Activated CD4-positive, alpha-beta T cell treated with anti-CD3 and anti-CD28 coated beads, Interleukin-2, amount 10 ng/mL, durations not matched to agents 7 days and 5 days (primary cell): ENCODE results near the gene ATG3. TPM values are rescaled to one million over a fixed set of nuclear protein-coding genes. Genes with fewer than 3 reads are reported as not detected.

Source experiments
- CTCF ChIA-PET: fragments of 350-600 bp; sonication (Branson Sonifier 250); formaldehyde crosslinking; loops from one replicate; lab custom pipeline; 2021; ENCODE audit warnings: antibody characterized with exemption; lab: Charles Lee
- POLR2A ChIA-PET: fragments of 350-600 bp; sonication (Branson Sonifier 250); formaldehyde crosslinking; loops from one replicate; lab custom pipeline; 2021; ENCODE audit warnings: antibody characterized with exemption; lab: Charles Lee
- DNase-seq: peaks from one replicate; pipeline ENCODE4 v3.0.0-alpha.2; 2020
- H3K27ac Mint-ChIP-seq: one replicate; pipeline ENCODE4 v1.8.0; 2021; ENCODE audit warnings: mild to moderate bottlenecking, moderate library complexity, mixed read lengths
- H3K27me3 Mint-ChIP-seq: one replicate; pipeline ENCODE4 v1.8.0; 2021; ENCODE audit warnings: mixed read lengths
- H3K36me3 Mint-ChIP-seq: one replicate; pipeline ENCODE4 v1.8.0; 2021; ENCODE audit warnings: low read depth, mixed read lengths
- H3K4me1 Mint-ChIP-seq: one replicate; pipeline ENCODE4 v1.8.0; 2021; ENCODE audit warnings: mixed read lengths
- H3K4me3 Mint-ChIP-seq: one replicate; pipeline ENCODE4 v1.8.0; 2021; ENCODE audit warnings: mild to moderate bottlenecking, moderate library complexity, mixed read lengths
- H3K9me3 Mint-ChIP-seq: one replicate; pipeline ENCODE4 v1.8.0; 2021; ENCODE audit warnings: mixed read lengths
- total RNA-seq, 2 experiments: library from RNA; stranded (reverse); gene quantifications; one replicate each; pipeline ENCODE4 v1.2.3, GENCODE V29; 2021

Gene ATG3
- total RNA-seq, 2 experiments from 2014 or later: 65.2 to 74.5 TPM

GRCh38 chr3:112492124-112492523 is 69.6 kb downstream of the ATG3 start:
- no peak for DNase-seq
- H3K4me3 Mint-ChIP-seq: no peak overlapping the region
- ChIA-PET POLR2A (no interaction called here), CTCF (interaction anchor here (1.6 to 2.1 kb wide), 3 partner anchors 10 to 21 kb away, joined by 3 to 7 read pairs (median 5); no protein-coding TSS in a partner anchor)
- no peak overlapping the region for H3K27ac Mint-ChIP-seq
- H3K4me1 Mint-ChIP-seq: peaks cover 83% of the 10 kb centered on the region
- no peaks in the 10 kb centered on the region for H3K27me3 Mint-ChIP-seq
- peaks cover 7% of the 10 kb centered on the region for H3K9me3 Mint-ChIP-seq
- H3K36me3 Mint-ChIP-seq: peaks cover 70% of the 10 kb centered on the region

DNA sequence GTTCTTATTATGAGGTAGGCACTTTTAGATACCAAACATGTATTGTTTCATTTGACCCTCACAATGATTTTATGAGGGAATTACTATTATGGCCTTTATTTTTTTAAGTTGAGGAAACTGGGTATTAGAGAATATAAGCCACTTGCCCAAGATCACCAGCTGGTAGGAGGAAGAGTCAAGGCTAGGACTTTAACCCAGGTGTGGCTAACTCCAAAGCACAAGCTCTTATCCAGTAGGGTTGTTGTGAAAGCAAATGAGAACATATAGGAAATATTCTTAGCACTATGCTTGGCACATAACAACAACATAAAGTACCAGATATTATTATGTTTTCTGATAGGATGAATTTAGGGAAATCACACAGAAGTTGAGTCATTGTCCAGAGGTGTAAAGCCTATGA is 70.4 kb downstream of the ATG3 start:
- H3K27me3 Mint-ChIP-seq: no peaks in the 10 kb centered on the region
- no peak for DNase-seq
- POLR2A ChIA-PET: no interaction called here
- peaks cover 7% of the 10 kb centered on the region for H3K9me3 Mint-ChIP-seq
- H3K4me1 Mint-ChIP-seq: peaks cover 81% of the 10 kb centered on the region
- H3K4me3 Mint-ChIP-seq: no peak overlapping the region
- H3K36me3 Mint-ChIP-seq: peaks cover 69% of the 10 kb centered on the region
- H3K27ac Mint-ChIP-seq: peak overlapping the region; percentile 57
- CTCF ChIA-PET: interaction anchor here (1.6 to 2.1 kb wide), 3 partner anchors 10 to 20 kb away, joined by 3 to 7 read pairs (median 5); no protein-coding TSS in a partner anchor

- CTCF ChIA-PET: interaction anchor here (0.8 to 2.0 kb wide), 3 partner anchors 9 to 16 kb away, joined by 3 to 5 read pairs (median 3); partner anchors contain the start of gene BTLA
- Mint-ChIP-seq H3K4me3 (peak overlapping the region; percentile 36), H3K4me1 (peaks cover 69% of the 10 kb centered on the region), H3K36me3 (peaks cover 65% of the 10 kb centered on the region), H3K27me3 (no peaks in the 10 kb centered on the region), H3K27ac (peak overlapping the region; percentile 74), H3K9me3 (peaks cover 7% of the 10 kb centered on the region)
- POLR2A ChIA-PET: no interaction called here
- no peak for DNase-seq
These were observed 71.9 kb downstream of the ATG3 start for GRCh38 chr3:112489674-112490479.

DNA sequence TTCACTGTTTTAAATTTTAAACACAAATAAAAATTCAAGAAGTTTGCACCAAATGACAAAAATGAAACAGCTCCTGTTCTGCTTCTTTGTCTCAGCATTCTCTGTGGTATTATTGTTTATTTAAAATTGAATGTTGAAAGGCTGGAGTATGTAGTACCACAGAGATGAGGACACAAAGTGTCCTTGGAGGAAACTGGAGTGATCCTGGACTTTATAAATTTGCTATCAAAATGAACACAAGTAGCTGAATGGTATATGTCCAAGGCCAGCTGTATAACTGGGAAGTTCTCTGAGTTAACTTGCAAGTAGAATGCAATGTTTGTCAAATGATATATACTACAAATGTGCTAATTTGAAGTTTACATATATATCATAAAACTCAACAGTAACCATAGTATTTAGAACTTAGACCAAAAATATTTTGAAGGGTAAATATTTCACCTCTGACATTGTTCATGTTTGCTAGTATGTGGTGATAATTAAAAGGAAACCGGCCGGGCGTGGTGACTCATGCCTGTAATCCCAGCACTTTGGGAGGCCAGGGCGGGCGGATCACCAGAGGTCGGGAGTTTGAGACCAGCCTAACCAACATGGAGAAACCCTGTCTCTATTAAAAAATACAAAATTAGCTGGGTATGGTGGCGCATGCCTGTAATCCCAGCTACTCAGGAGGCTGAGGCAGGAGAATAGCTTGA is 74.8 kb downstream of the ATG3 start:
- peaks cover 67% of the 10 kb centered on the region for H3K4me1 Mint-ChIP-seq
- POLR2A ChIA-PET: no interaction called here
- CTCF ChIA-PET: interaction anchor here (0.5 to 1.6 kb wide), 2 partner anchors 11 to 1303 kb away, joined by 3 to 5 read pairs; no protein-coding TSS in a partner anchor

GRCh38 chr3:112484352-112484751 is 77.4 kb downstream of the ATG3 start:
- peaks cover 61% of the 10 kb centered on the region for H3K4me1 Mint-ChIP-seq
- no peaks in the 10 kb centered on the region for H3K27me3 Mint-ChIP-seq
- no peak overlapping the region for H3K4me3 Mint-ChIP-seq
- DNase-seq: no peak
- peaks cover 9% of the 10 kb centered on the region for H3K9me3 Mint-ChIP-seq
- POLR2A ChIA-PET: no interaction called here
- peak overlapping the region; percentile 26 for H3K27ac Mint-ChIP-seq
- peaks cover 66% of the 10 kb centered on the region for H3K36me3 Mint-ChIP-seq
- CTCF ChIA-PET: interaction anchor here (1.0 to 1.3 kb wide), 4 partner anchors 9 to 150 kb away, joined by 3 read pairs; no protein-coding TSS in a partner anchor

More for the DNA sequence above, 74.8 kb downstream of the ATG3 start:
- no peak for DNase-seq
- Mint-ChIP-seq H3K9me3 (no peaks in the 10 kb centered on the region), H3K27ac (no peak overlapping the region), H3K4me3 (no peak overlapping the region), H3K36me3 (peaks cover 60% of the 10 kb centered on the region), H3K27me3 (no peaks in the 10 kb centered on the region)

- Mint-ChIP-seq H3K4me3 (peak overlapping the region; percentile 47), H3K27ac (peak overlapping the region; percentile 81), H3K36me3 (peaks cover 71% of the 10 kb centered on the region), H3K4me1 (peaks cover 57% of the 10 kb centered on the region), H3K27me3 (no peaks in the 10 kb centered on the region), H3K9me3 (peaks cover 9% of the 10 kb centered on the region)
- no peak for DNase-seq
- ChIA-PET CTCF (no interaction called here), POLR2A (no interaction called here)
These were observed 79.1 kb downstream of the ATG3 start for GRCh38 chr3:112482675-112483074.

Other genes with a start within 250 kb of the ATG3 start
- 1 to 10 TPM; 4.0 to 5.2 TPM for gene CD200, start 228.8 kb downstream of the ATG3 start, total RNA-seq
- 10 to 100 TPM; 43.1 to 47.5 TPM for gene BTLA, start 62.5 kb downstream of the ATG3 start, total RNA-seq
- gene SLC35A5, start 83 bp upstream of the ATG3 start, total RNA-seq: 10 to 100 TPM; 21.7 to 28.1 TPM
- gene CCDC80, start 79.2 kb upstream of the ATG3 start, total RNA-seq: not detected